ENCODE data around the gene DNAH10. TPM values are rescaled to one million over a fixed set of nuclear protein-coding genes. Genes with fewer than 3 reads are reported as not detected.

The DNAH10 gene
- polyA plus RNA-seq, 2 of the 4 experiments (the other 2 are of a cell fraction) = 0.14 to 0.39 TPM

- no peak for TF ChIP-seq SMC3 (IDR thresholded peaks at IDR 0.05)
- no peak for TF ChIP-seq ZNF302 (CRISPR knock-in tag; IDR thresholded peaks at IDR 0.05)
- TF ChIP-seq MYC (IDR thresholded peaks at IDR 0.05; ENCODE audit: borderline replicate concordance, low read length) = no peak
- TF ChIP-seq BCL3 (IDR thresholded peaks at IDR 0.05) = no peak
These were observed 203.3 kb downstream of the DNAH10 start (continued) for GRCh38 chr12:123965382-123965781.

GRCh38 chr12:123966596-123966995 lies 204.5 kb downstream of the DNAH10 start:
- H3K9me3 ChIP-seq = no peaks in the 10 kb centered on the region
- 76% methylated on average over 3 of the region's 3 CpGs for whole genome bisulfite sequencing (ENCODE audit: missing lambda C conversion rate)
- no peak overlapping the region for H3K27ac ChIP-seq
- DNase-seq (ENCODE audit: low read depth in 1 of 2, low spot score in 1 of 2) (no peak), ATAC-seq (no peak), FAIRE-seq (no peak)
- no peak overlapping the region for H3K4me2 ChIP-seq
- ChIA-PET POLR2A (no interaction called here), CTCF (interaction anchor here (1.0 kb wide), 1 partner anchor 164 kb away, joined by 3 read pairs; no protein-coding TSS in a partner anchor)
- TF ChIP-seq CBX2 (IDR thresholded peaks at IDR 0.05; ENCODE audit: borderline replicate concordance, low read depth) (no peak), KDM5A (IDR thresholded peaks at IDR 0.05) (no peak), CHD2 (IDR thresholded peaks at IDR 0.05; ENCODE audit: low read length, partially characterized antibody) (no peak), SMC3 (IDR thresholded peaks at IDR 0.05) (no peak), RFX5 (IDR thresholded peaks at IDR 0.05) (no peak)
- H3K4me1 ChIP-seq = peaks cover 29% of the 10 kb centered on the region; the same call in 2 of the 3 replicates
- H3K4me3 ChIP-seq = no peak overlapping the region

- POLR2A ChIA-PET = no interaction called here
- ATAC-seq (no peak), DNase-seq (ENCODE audit: low read depth in 1 of 2, low spot score in 1 of 2) (no peak), FAIRE-seq (no peak)
- H3K4me2 ChIP-seq = no peak overlapping the region
- WGBS (ENCODE audit: missing lambda C conversion rate) = 89% methylated on average over 8 of the region's 8 CpGs
- H3K4me1 ChIP-seq = peaks cover 29% of the 10 kb centered on the region; the same call in 2 of the 3 replicates
- H3K9me3 ChIP-seq = no peaks in the 10 kb centered on the region
- TF ChIP-seq PHF8 (IDR thresholded peaks at IDR 0.05; ENCODE audit: borderline replicate concordance, low read depth) = no peak
- no peak for TF ChIP-seq RCOR1 (IDR thresholded peaks at IDR 0.05; ENCODE audit: low read depth, low read length)
- no peak for TF ChIP-seq JUN (IDR thresholded peaks at IDR 0.05)
- no peak for TF ChIP-seq CBX2 (IDR thresholded peaks at IDR 0.05; ENCODE audit: borderline replicate concordance, low read depth)
- no peak for TF ChIP-seq HMGXB4 (CRISPR knock-in tag; IDR thresholded peaks at IDR 0.05; ENCODE audit: borderline replicate concordance)
- TF ChIP-seq NR3C1 (IDR thresholded peaks at IDR 0.05) = no peak
- no peak for TF ChIP-seq ZFP36 (IDR thresholded peaks at IDR 0.05; ENCODE audit: borderline replicate concordance, partially characterized antibody)
- TF ChIP-seq NPAS2 (CRISPR knock-in tag; IDR thresholded peaks at IDR 0.05; ENCODE audit: borderline replicate concordance) = no peak
- no peak for TF ChIP-seq BCL3 (IDR thresholded peaks at IDR 0.05)
- no peak for TF ChIP-seq ESRRA (IDR thresholded peaks at IDR 0.05; ENCODE audit: borderline replicate concordance, low read length)
- no peak for TF ChIP-seq RFX5 (IDR thresholded peaks at IDR 0.05)
- TF ChIP-seq RNF2 (IDR thresholded peaks at IDR 0.05; ENCODE audit: borderline replicate concordance, low read depth) = no peak
- no peak for TF ChIP-seq GATA3 (IDR thresholded peaks at IDR 0.05; ENCODE audit: borderline replicate concordance)
- TF ChIP-seq MAFK (IDR thresholded peaks at IDR 0.05; ENCODE audit: partially characterized antibody) = no peak
- no peak for TF ChIP-seq SMC3 (IDR thresholded peaks at IDR 0.05)
- TF ChIP-seq MYC (IDR thresholded peaks at IDR 0.05; ENCODE audit: borderline replicate concordance, low read length) = no peak
- CTCF ChIA-PET = no interaction called here
- H3K27ac ChIP-seq = no peak overlapping the region
- no peak overlapping the region for H3K4me3 ChIP-seq
These were observed 205.1 kb downstream of the DNAH10 start for GRCh38 chr12:123967121-123967586.
